ENCODE measurements around the gene CADPS2. TPM values are rescaled to one million over a fixed set of nuclear protein-coding genes. Genes with fewer than 3 reads are reported as not detected.

Gene CADPS2
- total and polyA plus RNA-seq, 2 donors (not counting 1 experiment from before 2014, with no cell fraction given), result not detected

DNA sequence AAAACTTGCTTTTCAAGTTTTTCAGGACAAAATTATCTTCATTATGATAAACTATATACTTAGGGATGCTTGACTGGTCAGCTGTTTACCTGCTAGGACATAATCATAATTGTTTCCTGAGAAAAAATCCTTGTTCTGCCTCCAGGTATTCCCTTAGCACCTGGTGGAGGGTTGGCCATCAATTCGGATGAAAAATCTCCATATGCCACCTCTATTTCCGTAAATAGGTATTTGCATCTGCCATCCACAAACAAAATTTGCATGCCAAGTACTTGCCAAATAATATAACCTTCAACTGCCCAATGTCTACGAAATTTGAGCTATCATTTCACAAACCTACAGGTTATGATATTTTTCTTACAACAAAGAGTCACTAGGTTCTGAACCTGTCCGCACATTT is 313.6 kb downstream of the CADPS2 start:
- H3K27me3 ChIP-seq (replicated peaks in 1 of 4; ENCODE audit: control extremely low read depth in 1 of 4, control insufficient read depth in 3 of 4, insufficient read depth in 4 of 4, low read length in 3 of 4), result no peaks in the 10 kb centered on the region
- no peak overlapping the region for H3K27ac Mint-ChIP-seq
- H3K4me2 ChIP-seq (replicated peaks; ENCODE audit: low read depth, low read length, poor library complexity, severe bottlenecking), result no peak overlapping the region
- no peak overlapping the region for H3K4me3 ChIP-seq (ENCODE audit: control extremely low read depth in 1 of 5, extremely low read depth in 1 of 5, insufficient read depth in 1 of 5, low read depth in 2 of 5, low read length in 4 of 5)
- no peak for ATAC-seq (ENCODE audit: low read depth)
- no peak overlapping the region for H3K9ac ChIP-seq (ENCODE audit: low read length)
- no peaks in the 10 kb centered on the region for H3K79me2 ChIP-seq (ENCODE audit: control insufficient read depth, insufficient read depth, low read length)
- no peak overlapping the region for H2AFZ ChIP-seq (ENCODE audit: insufficient read depth, low read depth, low read length, poor library complexity, severe bottlenecking)
- WGBS (ENCODE audit: insufficient coverage), result 72% methylated on average over 4 of the region's 4 CpGs
- no peaks in the 10 kb centered on the region for H3K9me3 ChIP-seq (ENCODE audit: control extremely low read depth in 1 of 3, control insufficient read depth in 2 of 3, insufficient read depth in 1 of 3, low read length in 2 of 3)
- no peak overlapping the region for H3K4me3 Mint-ChIP-seq
- H3K4me1 ChIP-seq (ENCODE audit: control insufficient read depth in 2 of 2, insufficient read depth in 2 of 2, low read length in 2 of 2), result no peaks in the 10 kb centered on the region
- CTCF ChIA-PET, result no interaction called here
- no peaks in the 10 kb centered on the region for H3K4me1 Mint-ChIP-seq
- H3K27me3 Mint-ChIP-seq, result no peaks in the 10 kb centered on the region
- POLR2A ChIA-PET, result no interaction called here
- H3K36me3 ChIP-seq (replicated peaks in 1 of 2; ENCODE audit: control extremely low read depth in 1 of 2, control insufficient read depth in 1 of 2, extremely low read depth in 1 of 2, insufficient read depth in 2 of 2, low read length in 1 of 2), result no peaks in the 10 kb centered on the region
- intact Hi-C loops (cut with micrococcal nuclease), result no loop called here
- H3K27ac ChIP-seq (ENCODE audit: low read length in 2 of 2), result no peak overlapping the region
- no peaks in the 10 kb centered on the region for H4K20me1 ChIP-seq (ENCODE audit: control insufficient read depth, insufficient read depth, low read length, poor library complexity, severe bottlenecking)
- DNase-seq, result no peak
- H3K9me3 Mint-ChIP-seq (ENCODE audit: insufficient read depth), result no peaks in the 10 kb centered on the region
- TF ChIP-seq, protein P1, sequence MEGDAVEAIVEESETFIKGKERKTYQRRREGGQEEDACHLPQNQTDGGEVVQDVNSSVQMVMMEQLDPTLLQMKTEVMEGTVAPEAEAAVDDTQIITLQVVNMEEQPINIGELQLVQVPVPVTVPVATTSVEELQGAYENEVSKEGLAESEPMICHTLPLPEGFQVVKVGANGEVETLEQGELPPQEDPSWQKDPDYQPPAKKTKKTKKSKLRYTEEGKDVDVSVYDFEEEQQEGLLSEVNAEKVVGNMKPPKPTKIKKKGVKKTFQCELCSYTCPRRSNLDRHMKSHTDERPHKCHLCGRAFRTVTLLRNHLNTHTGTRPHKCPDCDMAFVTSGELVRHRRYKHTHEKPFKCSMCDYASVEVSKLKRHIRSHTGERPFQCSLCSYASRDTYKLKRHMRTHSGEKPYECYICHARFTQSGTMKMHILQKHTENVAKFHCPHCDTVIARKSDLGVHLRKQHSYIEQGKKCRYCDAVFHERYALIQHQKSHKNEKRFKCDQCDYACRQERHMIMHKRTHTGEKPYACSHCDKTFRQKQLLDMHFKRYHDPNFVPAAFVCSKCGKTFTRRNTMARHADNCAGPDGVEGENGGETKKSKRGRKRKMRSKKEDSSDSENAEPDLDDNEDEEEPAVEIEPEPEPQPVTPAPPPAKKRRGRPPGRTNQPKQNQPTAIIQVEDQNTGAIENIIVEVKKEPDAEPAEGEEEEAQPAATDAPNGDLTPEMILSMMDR (IDR thresholded peaks at IDR 0.05), result no peak
- no peak for TF ChIP-seq EZH2 (IDR thresholded peaks at IDR 0.05; ENCODE audit: borderline replicate concordance, insufficient read depth, low read depth, low read length, poor library complexity, severe bottlenecking)

- H3K4me1 Mint-ChIP-seq, result no peaks in the 10 kb centered on the region
- CTCF ChIA-PET, result no interaction called here
- intact Hi-C loops (cut with micrococcal nuclease), result no loop called here
- Histone ChIP-seq H3K4me1 (ENCODE audit: control insufficient read depth in 2 of 2, insufficient read depth in 2 of 2, low read length in 2 of 2) (no peaks in the 10 kb centered on the region), H2AFZ (ENCODE audit: insufficient read depth, low read depth, low read length, poor library complexity, severe bottlenecking) (no peak overlapping the region), H3K4me3 (ENCODE audit: control extremely low read depth in 1 of 5, extremely low read depth in 1 of 5, insufficient read depth in 1 of 5, low read depth in 2 of 5, low read length in 4 of 5) (no peak overlapping the region), H3K36me3 (replicated peaks in 1 of 2; ENCODE audit: control extremely low read depth in 1 of 2, control insufficient read depth in 1 of 2, extremely low read depth in 1 of 2, insufficient read depth in 2 of 2, low read length in 1 of 2) (no peaks in the 10 kb centered on the region), H3K27ac (ENCODE audit: low read length in 2 of 2) (no peak overlapping the region), H3K27me3 (replicated peaks in 1 of 4; ENCODE audit: control extremely low read depth in 1 of 4, control insufficient read depth in 3 of 4, insufficient read depth in 4 of 4, low read length in 3 of 4) (no peaks in the 10 kb centered on the region), H3K4me2 (replicated peaks; ENCODE audit: low read depth, low read length, poor library complexity, severe bottlenecking) (no peak overlapping the region), H3K79me2 (ENCODE audit: control insufficient read depth, insufficient read depth, low read length) (no peaks in the 10 kb centered on the region), H4K20me1 (ENCODE audit: control insufficient read depth, insufficient read depth, low read length, poor library complexity, severe bottlenecking) (no peaks in the 10 kb centered on the region), H3K9me3 (ENCODE audit: control extremely low read depth in 1 of 3, control insufficient read depth in 2 of 3, insufficient read depth in 1 of 3, low read length in 2 of 3) (no peaks in the 10 kb centered on the region), H3K9ac (ENCODE audit: low read length) (no peak overlapping the region)
- POLR2A ChIA-PET, result no interaction called here
- no peak overlapping the region for H3K27ac Mint-ChIP-seq
- no peaks in the 10 kb centered on the region for H3K9me3 Mint-ChIP-seq (ENCODE audit: insufficient read depth)
- DNase-seq (no peak), ATAC-seq (ENCODE audit: low read depth) (no peak)
- TF ChIP-seq EZH2 (IDR thresholded peaks at IDR 0.05; ENCODE audit: borderline replicate concordance, insufficient read depth, low read depth, low read length, poor library complexity, severe bottlenecking), result no peak
- TF ChIP-seq, protein P1 (IDR thresholded peaks at IDR 0.05), result no peak
- peaks cover 3% of the 10 kb centered on the region for H3K27me3 Mint-ChIP-seq
- no CpG with 5 or more reads among the region's 2 CpGs for WGBS (ENCODE audit: insufficient coverage)
- no peak overlapping the region for H3K4me3 Mint-ChIP-seq
Observed at GRCh38 chr7:122561326-122561725, 324.9 kb downstream of the CADPS2 start.
